ENCODE measurements around the gene BTN1A1. TPM values are rescaled to one million over a fixed set of nuclear protein-coding genes. Genes with fewer than 3 reads are reported as not detected.

Gene BTN1A1
- total RNA-seq, 1 donor from 2014 or later, result not detected

GRCh38 chr6:26471970-26472369 lies 28.1 kb upstream of the BTN1A1 start:
- H3K27ac Mint-ChIP-seq, result no peak overlapping the region
- no peaks in the 10 kb centered on the region for H3K27me3 Mint-ChIP-seq (ENCODE audit: insufficient read depth, low read depth)
- no peak for DNase-seq (ENCODE audit: low spot score)
- H3K4me1 Mint-ChIP-seq, result peaks cover 33% of the 10 kb centered on the region
- H3K4me3 Mint-ChIP-seq, result no peak overlapping the region
- Histone ChIP-seq H3K4me3 (no peak overlapping the region), H3K4me2 (no peak overlapping the region), H3K27ac (no peak overlapping the region), H3K9me3 (ENCODE audit: low read depth) (no peaks in the 10 kb centered on the region), H3K4me1 (peaks cover 17% of the 10 kb centered on the region), H3K27me3 (no peaks in the 10 kb centered on the region), H3K36me3 (no peaks in the 10 kb centered on the region), H3F3A (ENCODE audit: low read depth) (peaks cover 18% of the 10 kb centered on the region), H3K9ac (no peak overlapping the region), H2AFZ (replicated peaks) (no peak overlapping the region), H4K20me1 (ENCODE audit: low read depth) (no peaks in the 10 kb centered on the region), H3K79me2 (ENCODE audit: low read depth) (no peaks in the 10 kb centered on the region)
- TF ChIP-seq EZH2 (IDR thresholded peaks at IDR 0.05) (no peak), CTCF (IDR thresholded peaks at IDR 0.05) (no peak), EZH2phosphoT487 (IDR thresholded peaks at IDR 0.05) (no peak)
- peaks cover 23% of the 10 kb centered on the region for H3K36me3 Mint-ChIP-seq
- H3K9me3 Mint-ChIP-seq, result no peaks in the 10 kb centered on the region

GRCh38 chr6:26472549-26473290 lies 27.4 kb upstream of the BTN1A1 start:
- Histone ChIP-seq H3K36me3 (no peaks in the 10 kb centered on the region), H3K79me2 (ENCODE audit: low read depth) (no peaks in the 10 kb centered on the region), H3K4me3 (no peak overlapping the region), H3K27ac (no peak overlapping the region), H3K27me3 (no peaks in the 10 kb centered on the region), H3K9me3 (ENCODE audit: low read depth) (no peaks in the 10 kb centered on the region), H4K20me1 (ENCODE audit: low read depth) (no peaks in the 10 kb centered on the region), H3K9ac (no peak overlapping the region), H3K4me2 (no peak overlapping the region), H3F3A (ENCODE audit: low read depth) (peaks cover 18% of the 10 kb centered on the region), H2AFZ (replicated peaks) (no peak overlapping the region), H3K4me1 (peaks cover 17% of the 10 kb centered on the region)
- Mint-ChIP-seq H3K9me3 (no peaks in the 10 kb centered on the region), H3K27ac (peak overlapping the region; percentile 67), H3K27me3 (ENCODE audit: insufficient read depth, low read depth) (no peaks in the 10 kb centered on the region), H3K4me3 (peak overlapping the region; percentile 36), H3K36me3 (peaks cover 18% of the 10 kb centered on the region), H3K4me1 (peaks cover 34% of the 10 kb centered on the region)
- no peak for TF ChIP-seq EZH2phosphoT487 (IDR thresholded peaks at IDR 0.05)
- DNase-seq (ENCODE audit: low spot score), result no peak

GRCh38 chr6:26473429-26473757 lies 26.7 kb upstream of the BTN1A1 start:
- TF ChIP-seq CTCF (IDR thresholded peaks at IDR 0.05) (no peak), EZH2 (IDR thresholded peaks at IDR 0.05) (no peak), EZH2phosphoT487 (IDR thresholded peaks at IDR 0.05) (no peak)
- Histone ChIP-seq H2AFZ (replicated peaks) (peak overlapping the region; percentile 89), H3K4me2 (peak overlapping the region; percentile 70), H3K27me3 (no peaks in the 10 kb centered on the region), H3K9ac (no peak overlapping the region), H3K36me3 (no peaks in the 10 kb centered on the region), H3K27ac (no peak overlapping the region), H3F3A (ENCODE audit: low read depth) (peaks cover 18% of the 10 kb centered on the region), H3K4me3 (peak overlapping the region; percentile 41), H3K4me1 (peaks cover 17% of the 10 kb centered on the region), H3K9me3 (ENCODE audit: low read depth) (no peaks in the 10 kb centered on the region), H4K20me1 (ENCODE audit: low read depth) (no peaks in the 10 kb centered on the region), H3K79me2 (ENCODE audit: low read depth) (no peaks in the 10 kb centered on the region)
- DNase-seq (ENCODE audit: low spot score), result no peak
- Mint-ChIP-seq H3K36me3 (peaks cover 15% of the 10 kb centered on the region), H3K27me3 (ENCODE audit: insufficient read depth, low read depth) (no peaks in the 10 kb centered on the region), H3K4me3 (peak overlapping the region; percentile 82), H3K9me3 (no peaks in the 10 kb centered on the region), H3K27ac (peak overlapping the region; percentile 100), H3K4me1 (peaks cover 34% of the 10 kb centered on the region)

- Mint-ChIP-seq H3K27ac (peak overlapping the region; percentile 100), H3K36me3 (peaks cover 10% of the 10 kb centered on the region), H3K27me3 (ENCODE audit: insufficient read depth, low read depth) (no peaks in the 10 kb centered on the region), H3K4me3 (peak overlapping the region; percentile 82), H3K4me1 (peaks cover 34% of the 10 kb centered on the region), H3K9me3 (no peaks in the 10 kb centered on the region)
- no peaks in the 10 kb centered on the region for H3K27me3 ChIP-seq
- H3K36me3 ChIP-seq, result no peaks in the 10 kb centered on the region
- peak overlapping the region; percentile 89 for H2AFZ ChIP-seq (replicated peaks)
- peak overlapping the region; percentile 70 for H3K4me2 ChIP-seq
- H3F3A ChIP-seq (ENCODE audit: low read depth), result peaks cover 18% of the 10 kb centered on the region
- peaks cover 17% of the 10 kb centered on the region for H3K4me1 ChIP-seq
- no peak overlapping the region for H3K9ac ChIP-seq
- H3K27ac ChIP-seq, result peak overlapping the region; percentile 36
- peak overlapping the region; percentile 41 for H3K4me3 ChIP-seq
- H3K9me3 ChIP-seq (ENCODE audit: low read depth), result no peaks in the 10 kb centered on the region
- no peaks in the 10 kb centered on the region for H4K20me1 ChIP-seq (ENCODE audit: low read depth)
- TF ChIP-seq EZH2phosphoT487 (IDR thresholded peaks at IDR 0.05), result no peak
- TF ChIP-seq EZH2 (IDR thresholded peaks at IDR 0.05), result no peak
- no peak for TF ChIP-seq CTCF (IDR thresholded peaks at IDR 0.05)
- H3K79me2 ChIP-seq (ENCODE audit: low read depth), result no peaks in the 10 kb centered on the region
- peak; percentile 78 for DNase-seq (ENCODE audit: low spot score)
These were observed 26.2 kb upstream of the BTN1A1 start for GRCh38 chr6:26473758-26474438.
